Endometrium (tissue), 2 donors: Measurements from ENCODE around the gene NID1.
"Not testable (repeated sequence)": the region's sequence is repeated elsewhere in the genome, so short reads cannot be mapped to it uniquely, and the experiment has no call there.

Source experiments
- FAIRE-seq: peaks from 2 replicates; lab custom pipeline; 2012; peaks lifted over from hg19 to GRCh38; lab: Jason Lieb, UNC
- donor health status: control.
- donor health status: control.

The NID1 gene

GRCh38 chr1:235968831-235969230 lies 96.1 kb downstream of the NID1 start:
- FAIRE-seq = no peak

DNA sequence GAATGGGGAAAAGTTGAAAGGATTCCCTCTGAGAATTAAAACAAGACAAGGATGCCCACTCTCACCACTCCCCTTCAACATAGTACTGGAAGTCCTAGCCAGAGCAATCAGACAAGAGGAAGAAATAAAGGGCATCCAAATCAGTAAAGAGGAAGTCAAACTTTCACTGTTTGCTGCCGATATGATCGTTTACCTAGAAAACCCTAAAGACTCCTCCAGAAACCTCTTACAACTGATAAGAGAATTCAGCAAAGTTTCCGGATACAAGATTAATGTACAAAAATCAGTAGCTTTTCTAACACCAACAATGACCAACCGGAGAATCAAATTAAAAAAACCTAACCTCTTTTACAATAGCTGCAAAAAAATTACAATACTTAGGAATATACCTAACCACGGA lies 98.8 kb downstream of the NID1 start:
- not testable (repeated sequence) for FAIRE-seq

GRCh38 chr1:235960809-235961208 lies 104.1 kb downstream of the NID1 start:
- FAIRE-seq = no peak

- no peak for FAIRE-seq
Measured at GRCh38 chr1:235958021-235958420, 106.9 kb downstream of the NID1 start.

DNA sequence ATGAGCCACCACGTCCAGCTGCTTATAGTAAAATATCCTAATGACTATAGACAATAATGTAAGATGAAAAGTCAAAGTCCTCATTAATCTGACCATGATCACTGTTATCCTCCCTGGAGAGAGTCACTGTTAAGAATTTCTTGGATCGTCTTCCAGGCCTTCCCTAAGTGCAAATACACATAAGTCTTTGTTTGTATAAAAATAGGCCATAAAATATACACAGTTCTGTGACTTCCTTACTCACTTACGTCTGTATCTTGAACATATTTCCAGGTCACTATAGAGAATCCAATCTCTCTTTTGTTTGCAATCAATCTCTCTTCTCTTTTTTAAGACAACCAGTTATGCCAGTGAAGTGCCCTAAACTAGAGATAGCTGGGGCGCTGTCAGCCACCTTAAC lies 109.1 kb downstream of the NID1 start:
- FAIRE-seq = no peak

DNA sequence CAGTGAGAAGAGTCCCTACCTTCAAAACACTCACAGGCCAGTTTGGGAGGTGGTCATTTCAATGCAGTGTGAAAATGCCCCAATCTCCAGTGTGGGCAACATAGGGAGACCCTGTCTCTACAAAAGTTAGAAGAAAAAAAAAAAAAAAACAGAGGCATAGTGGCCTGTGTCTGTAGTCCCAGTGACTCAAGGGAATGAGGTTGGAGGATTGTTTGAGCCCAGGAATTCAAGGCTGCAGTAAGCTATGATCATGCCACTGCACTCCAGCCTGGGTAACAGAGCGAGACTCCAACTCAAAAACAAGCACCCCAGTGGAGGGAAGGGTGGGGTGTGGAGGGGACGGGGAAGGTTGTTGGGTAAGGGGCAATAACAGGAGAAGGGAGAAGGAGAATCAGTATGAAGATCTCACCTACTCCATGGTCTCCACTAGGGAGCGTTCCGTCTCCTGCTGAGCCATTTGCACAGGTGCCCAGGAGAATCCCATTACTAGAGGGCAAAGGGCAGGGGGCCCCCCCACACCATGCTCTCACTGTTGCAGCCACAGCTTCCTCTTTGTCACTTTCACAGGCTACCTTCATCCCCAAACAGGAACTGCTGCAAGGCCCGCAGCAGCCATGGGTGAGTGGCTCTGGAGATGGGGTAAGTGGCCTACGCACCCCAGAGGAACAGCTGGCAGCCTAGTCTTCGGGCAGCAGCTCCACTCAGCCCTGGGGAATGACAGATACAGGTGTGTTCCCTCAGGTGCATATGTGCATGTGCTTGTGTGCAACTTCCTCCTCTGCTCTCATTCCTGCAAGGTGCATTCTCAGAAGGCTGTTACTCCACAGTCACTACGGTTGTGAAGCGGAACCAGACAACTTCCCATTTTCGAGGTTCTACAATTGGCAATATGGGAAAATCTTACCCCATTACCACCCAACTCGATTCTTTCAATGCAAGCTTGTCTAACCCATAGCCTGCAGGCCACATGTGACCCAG lies 110.3 kb downstream of the NID1 start:
- no peak for FAIRE-seq

DNA sequence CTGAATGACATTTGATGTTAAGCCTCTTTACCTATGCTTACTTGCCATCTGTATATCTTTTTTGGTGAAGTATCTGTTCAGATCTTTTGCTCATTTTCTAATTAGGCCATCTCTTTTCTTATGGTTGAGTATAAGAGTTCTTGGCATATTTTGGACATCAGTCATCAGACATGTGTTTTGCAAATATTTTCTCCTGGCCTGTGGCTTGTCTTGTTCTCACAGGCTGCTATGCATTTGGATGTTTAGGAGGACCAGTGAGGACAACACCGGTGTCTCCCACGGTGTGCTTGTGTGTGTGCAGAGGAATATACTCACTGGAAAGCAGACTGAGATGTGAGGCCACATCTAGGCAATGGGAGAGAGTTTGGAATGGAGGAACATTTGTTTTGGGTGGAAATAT lies 111.1 kb downstream of the NID1 start:
- no peak for FAIRE-seq

GRCh38 chr1:235952950-235953615 lies 111.8 kb downstream of the NID1 start:
- FAIRE-seq = no peak

- FAIRE-seq = no peak
Measured at GRCh38 chr1:235951661-235952060, 113.2 kb downstream of the NID1 start.

GRCh38 chr1:235950318-235950717 lies 114.6 kb downstream of the NID1 start:
- no peak for FAIRE-seq

GRCh38 chr1:235948774-235949427 lies 116.0 kb downstream of the NID1 start:
- no peak for FAIRE-seq

DNA sequence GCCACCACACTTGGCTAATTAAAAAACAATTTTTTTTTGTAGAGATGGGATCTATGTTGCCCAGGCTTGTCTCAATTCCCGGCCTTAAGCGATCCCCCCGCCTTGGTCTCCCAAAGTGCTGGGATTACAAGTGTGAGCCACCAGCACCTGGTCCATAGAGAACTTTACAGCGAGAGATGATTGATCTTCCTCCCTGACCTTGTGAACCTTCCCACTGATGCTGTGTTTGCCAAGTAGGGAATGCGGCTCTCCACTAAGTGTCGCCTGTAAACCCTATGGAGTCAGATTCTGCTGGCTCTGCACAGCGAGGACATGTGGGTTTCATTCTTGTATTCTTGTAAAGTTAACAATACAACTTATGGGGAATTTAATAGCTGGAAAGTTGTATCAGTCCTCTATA lies 116.9 kb downstream of the NID1 start:
- no peak for FAIRE-seq

DNA sequence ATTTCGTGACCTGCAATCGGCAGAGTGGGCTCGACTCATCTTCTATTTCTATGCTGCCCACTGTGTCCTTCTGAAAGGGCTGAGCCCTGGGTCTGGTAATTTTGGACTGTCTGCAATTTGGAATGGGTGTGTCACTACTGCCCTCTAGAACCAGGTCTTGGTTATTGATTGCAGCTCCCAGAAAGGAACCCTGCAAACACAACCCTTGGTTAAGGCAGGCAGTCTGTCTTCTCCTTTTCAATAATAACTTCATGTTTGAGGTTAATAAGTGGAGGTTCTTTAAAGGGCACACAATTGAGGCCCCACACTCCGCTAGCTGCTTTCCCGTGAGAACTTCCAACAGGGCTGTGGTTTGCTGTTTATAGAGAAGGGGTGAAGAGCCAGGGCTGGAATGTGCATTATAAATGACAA lies 118.3 kb downstream of the NID1 start:
- FAIRE-seq = no peak

- FAIRE-seq = no peak
Measured at GRCh38 chr1:235945775-235946570, 118.9 kb downstream of the NID1 start.

GRCh38 chr1:235943581-235944114 lies 121.2 kb downstream of the NID1 start:
- no peak for FAIRE-seq

GRCh38 chr1:235942979-235943575 lies 121.8 kb downstream of the NID1 start:
- no peak for FAIRE-seq

- no peak for FAIRE-seq
Measured at GRCh38 chr1:235942625-235942934, 122.3 kb downstream of the NID1 start.

DNA sequence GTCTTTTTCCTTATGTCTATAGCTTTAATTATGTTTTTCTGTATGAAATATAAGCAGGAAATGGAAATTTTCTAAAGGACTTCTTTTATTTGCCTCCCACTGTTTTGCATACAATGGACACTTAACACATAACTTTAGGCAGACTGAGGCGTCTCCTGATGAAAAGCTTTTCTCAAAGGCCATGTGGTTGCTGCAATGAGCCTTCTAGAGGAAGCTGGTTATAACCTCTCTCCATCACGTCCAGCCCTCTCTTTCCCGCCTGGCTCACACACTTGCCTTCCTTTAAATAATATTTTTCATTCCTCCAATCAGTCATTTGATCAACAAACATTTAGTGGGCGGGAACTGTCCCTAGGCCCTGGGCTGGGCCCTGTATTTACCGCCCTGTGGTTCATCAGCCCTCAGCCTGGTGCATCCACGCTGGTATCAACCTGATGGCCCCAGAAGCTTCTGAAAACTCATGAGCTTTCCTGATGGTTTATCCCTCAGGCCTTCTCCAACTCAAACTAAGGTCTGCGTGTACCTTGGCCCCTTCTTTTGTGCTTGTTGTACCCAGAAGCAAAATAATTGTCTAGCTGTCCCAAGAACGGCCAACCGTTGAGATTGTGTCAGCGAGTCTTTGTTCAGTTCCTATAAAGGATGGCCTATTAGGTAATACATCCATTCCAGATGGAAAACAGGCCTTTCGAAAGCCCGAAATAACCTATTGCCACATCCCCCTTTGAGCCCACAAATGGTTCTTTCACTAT lies 122.8 kb downstream of the NID1 start:
- FAIRE-seq = no peak

GRCh38 chr1:235940285-235940684 lies 124.6 kb downstream of the NID1 start:
- FAIRE-seq = no peak

DNA sequence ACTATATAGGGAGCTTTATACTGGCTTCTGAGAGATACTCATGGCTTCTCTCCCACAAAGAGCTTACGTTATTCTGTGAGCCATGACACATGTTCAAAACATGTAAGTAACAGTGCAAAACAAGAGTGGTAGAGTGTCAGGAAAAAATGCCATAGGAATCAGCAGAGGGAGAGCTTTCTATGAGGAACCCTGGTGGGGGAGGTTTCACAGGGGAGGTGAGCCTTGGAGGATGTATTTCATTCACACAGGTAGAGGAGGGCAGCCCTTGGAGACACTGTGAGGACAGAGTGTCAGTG lies 125.5 kb downstream of the NID1 start:
- no peak for FAIRE-seq
